CD4-positive, alpha-beta T cell (primary cell): ENCODE results near the gene CADM2. TPM values are rescaled to one million over a fixed set of nuclear protein-coding genes. Genes with fewer than 3 reads are reported as not detected.

Experiments
- ATAC-seq: fragments of 200-7000 bp; cut with Tn5 transposase; one replicate; pipeline ENCODE4 v1.10.0; 2022; ENCODE audit warnings: mild to moderate bottlenecking; ENCODE audit not compliant: poor library complexity
- CTCF ChIA-PET: fragments of 350-600 bp; sonication (Branson Sonifier 250); formaldehyde crosslinking; loops from one replicate; lab custom pipeline; 2021; ENCODE audit warnings: antibody characterized with exemption, inconsistent platforms; lab: Charles Lee
- POLR2A ChIA-PET: fragments of 350-600 bp; sonication (Branson Sonifier 250); formaldehyde crosslinking; loops from one replicate; lab custom pipeline; 2021; ENCODE audit warnings: antibody characterized with exemption, inconsistent platforms; lab: Charles Lee
- DNase-seq, 14 experiments: peaks; one replicate each; pipeline ENCODE4 v3.0.0-alpha.2; 2013 to 2020; ENCODE audit warnings: mixed read lengths in 2 of 14
- H3K27ac ChIP-seq, 2 donors: one replicate each; pipeline versions ENCODE4 v1.5.1 to v1.7.0; 2013; ENCODE audit warnings: low read length in 2 of 2, low read depth in 1 of 2, mild to moderate bottlenecking in 1 of 2
- H3K27me3 ChIP-seq, 2 experiments: 1 replicate in 1 of 2; 2 replicates in 1 of 2; pipeline versions ENCODE4 v1.6.1 to v1.7.0; 2013; ENCODE audit warnings: low read length in 2 of 2, control low read depth in 1 of 2, mild to moderate bottlenecking in 1 of 2, moderate library complexity in 1 of 2; ENCODE audit not compliant: insufficient read depth in 2 of 2, control insufficient read depth in 1 of 2
- H3K36me3 ChIP-seq: one replicate; pipeline ENCODE4 v1.6.1; 2013; ENCODE audit warnings: low read length, control low read depth; ENCODE audit not compliant: insufficient read depth
- H3K4me1 ChIP-seq: one replicate; pipeline ENCODE4 v1.6.1; 2013; ENCODE audit warnings: low read length, control low read depth; ENCODE audit not compliant: insufficient read depth
- H3K4me3 ChIP-seq: one replicate; pipeline ENCODE4 v1.5.1; 2013; ENCODE audit warnings: mild to moderate bottlenecking, low read length, moderate library complexity
- H3K9me3 ChIP-seq, 2 experiments: 1 replicate in 1 of 2; 2 replicates in 1 of 2; pipeline versions ENCODE4 v1.6.1 to v1.7.0; 2013; ENCODE audit warnings: low read length in 2 of 2, mild to moderate bottlenecking in 2 of 2, control low read depth in 1 of 2, moderate library complexity in 1 of 2; ENCODE audit not compliant: control insufficient read depth in 1 of 2, insufficient read depth in 1 of 2
- H3K27ac Mint-ChIP-seq: one replicate; pipeline ENCODE4 v1.8.0; 2020; ENCODE audit warnings: mixed read lengths
- H3K27me3 Mint-ChIP-seq: one replicate; pipeline ENCODE4 v1.8.0; 2021; ENCODE audit warnings: mixed read lengths
- H3K36me3 Mint-ChIP-seq: one replicate; pipeline ENCODE4 v1.8.0; 2021; ENCODE audit warnings: low read depth, mixed read lengths
- H3K4me1 Mint-ChIP-seq: one replicate; pipeline ENCODE4 v1.8.0; 2021; ENCODE audit warnings: low read depth, mixed read lengths
- H3K4me3 Mint-ChIP-seq: one replicate; pipeline ENCODE4 v1.8.0; 2020; ENCODE audit warnings: mild to moderate bottlenecking, mixed read lengths
- H3K9me3 Mint-ChIP-seq: one replicate; pipeline ENCODE4 v1.8.0; 2020; ENCODE audit warnings: mixed read lengths
- intact Hi-C, 2 experiments: fragments of 100-400 bp; cut with DNase I in 1 of 2; cut with micrococcal nuclease in 1 of 2; formaldehyde crosslinking; loops; one replicate each; pipeline versions ENCODE4 v1.15.1 to v1.9.0; 2023 to 2025; cut with DNase I, micrococcal nuclease
- total RNA-seq, 174 experiments: library from RNA in 2 of 174; stranded (reverse) in 2 of 174; gene quantifications; one replicate each; pipeline ENCODE4 v1.2.3 and lab custom pipeline; 2021 to 2026
- TF ChIP-seq, protein P1 (sequence below): fragments of 200-600 bp; IDR thresholded peaks from one replicate; pipeline ENCODE4 v1.8.0; 2022; ENCODE audit warnings: antibody characterized with exemption, mild to moderate bottlenecking

Gene CADM2
- total RNA-seq, 2 experiments from 2014 or later, result 0.03 to 0.11 TPM

DNA sequence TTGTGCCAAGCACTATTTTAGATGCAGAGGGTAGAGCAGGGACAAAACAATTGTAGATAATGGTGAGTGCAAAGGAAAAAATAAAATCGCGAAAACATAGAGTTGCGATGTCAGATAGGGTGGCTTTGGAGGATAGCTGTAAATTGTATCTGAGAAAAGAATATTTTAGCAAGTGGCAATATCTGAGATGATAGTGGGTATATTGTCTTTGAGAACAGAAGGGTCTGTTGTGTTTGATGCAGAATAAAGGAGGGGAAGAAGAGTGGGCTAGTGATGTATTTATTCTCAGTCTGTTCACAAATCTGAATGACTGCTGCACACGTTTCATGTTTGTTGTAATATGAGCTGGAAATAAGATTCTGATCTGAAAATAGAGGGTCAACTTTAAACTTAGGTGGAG is 396.8 kb downstream of the CADM2 start:
- Mint-ChIP-seq H3K36me3 (no peaks in the 10 kb centered on the region), H3K27me3 (no peaks in the 10 kb centered on the region), H3K4me1 (no peaks in the 10 kb centered on the region), H3K27ac (no peak overlapping the region), H3K4me3 (no peak overlapping the region), H3K9me3 (peaks cover 5% of the 10 kb centered on the region)
- intact Hi-C loops, result no loop called here
- no peaks in the 10 kb centered on the region for H3K4me1 ChIP-seq
- no peaks in the 10 kb centered on the region for H3K36me3 ChIP-seq
- TF ChIP-seq, protein P1, sequence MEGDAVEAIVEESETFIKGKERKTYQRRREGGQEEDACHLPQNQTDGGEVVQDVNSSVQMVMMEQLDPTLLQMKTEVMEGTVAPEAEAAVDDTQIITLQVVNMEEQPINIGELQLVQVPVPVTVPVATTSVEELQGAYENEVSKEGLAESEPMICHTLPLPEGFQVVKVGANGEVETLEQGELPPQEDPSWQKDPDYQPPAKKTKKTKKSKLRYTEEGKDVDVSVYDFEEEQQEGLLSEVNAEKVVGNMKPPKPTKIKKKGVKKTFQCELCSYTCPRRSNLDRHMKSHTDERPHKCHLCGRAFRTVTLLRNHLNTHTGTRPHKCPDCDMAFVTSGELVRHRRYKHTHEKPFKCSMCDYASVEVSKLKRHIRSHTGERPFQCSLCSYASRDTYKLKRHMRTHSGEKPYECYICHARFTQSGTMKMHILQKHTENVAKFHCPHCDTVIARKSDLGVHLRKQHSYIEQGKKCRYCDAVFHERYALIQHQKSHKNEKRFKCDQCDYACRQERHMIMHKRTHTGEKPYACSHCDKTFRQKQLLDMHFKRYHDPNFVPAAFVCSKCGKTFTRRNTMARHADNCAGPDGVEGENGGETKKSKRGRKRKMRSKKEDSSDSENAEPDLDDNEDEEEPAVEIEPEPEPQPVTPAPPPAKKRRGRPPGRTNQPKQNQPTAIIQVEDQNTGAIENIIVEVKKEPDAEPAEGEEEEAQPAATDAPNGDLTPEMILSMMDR, result no peak
- H3K4me3 ChIP-seq, result no peak overlapping the region
- H3K27ac ChIP-seq, result no peak overlapping the region
- CTCF ChIA-PET, result no interaction called here
- POLR2A ChIA-PET, result no interaction called here
- H3K9me3 ChIP-seq, result no peaks in the 10 kb centered on the region
- DNase-seq (no peak), ATAC-seq (no peak)
- no peaks in the 10 kb centered on the region for H3K27me3 ChIP-seq

DNA sequence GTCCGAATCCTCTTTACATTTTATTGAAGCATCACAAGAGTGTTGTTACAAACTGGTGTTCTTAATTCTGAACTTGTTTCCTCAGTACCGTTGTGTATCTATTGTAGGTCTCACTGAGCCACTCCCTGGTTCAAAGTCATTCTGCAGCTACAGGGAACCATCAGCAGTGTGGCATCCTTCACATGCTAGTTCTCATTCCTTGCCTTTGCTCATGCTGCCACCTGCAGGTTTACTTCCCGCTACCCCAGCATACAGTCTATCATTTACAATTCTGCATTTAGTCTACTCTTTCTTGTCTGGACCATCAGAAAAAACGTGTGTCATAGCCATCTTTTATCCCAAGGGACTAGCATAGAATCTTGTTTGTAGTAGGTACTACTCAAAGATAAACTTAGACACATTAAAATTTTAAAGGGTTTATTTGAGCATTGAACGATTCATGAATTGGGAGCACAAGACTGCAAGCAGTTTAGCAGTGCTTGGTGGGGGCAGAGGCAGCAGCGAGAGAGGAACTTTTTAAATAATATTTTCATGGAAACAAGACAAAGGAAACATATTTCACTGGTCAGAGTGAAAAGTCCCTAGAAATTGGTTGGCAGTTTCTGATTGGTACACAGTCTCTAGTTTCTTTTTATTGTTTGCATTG is 402.1 kb downstream of the CADM2 start:
- Mint-ChIP-seq H3K27ac (no peak overlapping the region), H3K4me3 (no peak overlapping the region), H3K27me3 (no peaks in the 10 kb centered on the region), H3K36me3 (no peaks in the 10 kb centered on the region), H3K4me1 (no peaks in the 10 kb centered on the region), H3K9me3 (peaks cover 8% of the 10 kb centered on the region)
- Histone ChIP-seq H3K4me3 (no peak overlapping the region), H3K4me1 (no peaks in the 10 kb centered on the region), H3K27me3 (no peaks in the 10 kb centered on the region), H3K9me3 (peaks cover 0 to 4% of the 10 kb centered on the region in 2 experiments), H3K27ac (no peak overlapping the region), H3K36me3 (no peaks in the 10 kb centered on the region)
- POLR2A ChIA-PET, result no interaction called here
- DNase-seq, result no peak
- intact Hi-C loops, result no loop called here
- TF ChIP-seq, protein P1, result no peak
- CTCF ChIA-PET, result no interaction called here
- ATAC-seq, result no peak

DNA sequence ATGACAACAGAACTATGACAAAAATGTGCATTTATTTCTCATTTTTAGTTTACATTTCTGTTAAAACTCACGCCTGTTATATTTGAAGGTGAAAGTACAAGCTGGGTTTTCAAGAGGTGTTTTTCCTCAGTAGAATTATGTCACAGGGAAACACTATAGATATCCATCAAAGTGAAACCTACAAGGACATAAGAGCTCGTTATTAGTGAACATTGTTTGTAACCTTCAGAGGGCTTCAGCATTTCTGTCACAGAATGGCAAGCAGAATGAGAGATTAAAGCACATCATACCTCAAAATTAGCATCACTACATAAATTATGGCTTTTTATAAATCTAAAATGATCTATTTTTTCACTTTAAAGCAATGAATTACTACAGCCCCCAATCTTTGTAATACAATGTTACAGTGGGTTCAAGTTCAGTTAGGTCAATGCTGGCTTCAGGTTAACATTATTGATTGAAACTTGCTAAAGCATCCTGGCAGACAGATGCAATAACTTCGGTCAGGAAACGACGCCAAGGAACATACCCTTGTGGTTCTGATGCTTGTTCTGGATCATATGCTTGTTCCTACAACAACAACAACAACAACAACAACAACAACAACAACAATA is 405.6 kb downstream of the CADM2 start:
- TF ChIP-seq, protein P1, result no peak

More for the DNA sequence above, 405.6 kb downstream of the CADM2 start:
- Mint-ChIP-seq H3K27ac (no peak overlapping the region), H3K4me1 (no peaks in the 10 kb centered on the region), H3K36me3 (no peaks in the 10 kb centered on the region), H3K27me3 (no peaks in the 10 kb centered on the region), H3K9me3 (peaks cover 4% of the 10 kb centered on the region), H3K4me3 (no peak overlapping the region)
- Histone ChIP-seq H3K36me3 (no peaks in the 10 kb centered on the region), H3K27ac (no peak overlapping the region), H3K4me3 (no peak overlapping the region), H3K27me3 (no peaks in the 10 kb centered on the region), H3K4me1 (no peaks in the 10 kb centered on the region), H3K9me3 (peaks cover 0 to 8% of the 10 kb centered on the region in 2 experiments)
- intact Hi-C loops, result no loop called here
- ATAC-seq (no peak), DNase-seq (no peak)
- CTCF ChIA-PET, result no interaction called here
- POLR2A ChIA-PET, result no interaction called here
